K562 (cell line): ENCODE measurements around the gene TGFBR1. TPM values are rescaled to one million over a fixed set of nuclear protein-coding genes. Genes with fewer than 3 reads are reported as not detected.
A peak's percentile ranks its signal among the peaks of the same experiment; 100 is the strongest.

Experiments
- ATAC-seq: fragments of 200-7000 bp; cut with Tn5 transposase; 3 replicates; pipeline ENCODE4 v1.9.1; 2020; ENCODE audit warnings: moderate library complexity
- BruUV-seq: library from RNA; stranded (reverse); fragments of 400-500 nt; replicated peaks from 2 replicates; lab custom pipeline; 2021; lab: Mats Ljungman, UMichigan
- CTCF ChIA-PET: fragments of 300-600 bp; formaldehyde crosslinking; extraction: SDS; loops from one replicate; lab custom pipeline; 2021; ENCODE audit warnings: low intra/inter-chr PET ratio; lab: Yijun Ruan, JAX
- POLR2A ChIA-PET: fragments of 300-600, 350-650 bp; sonication (Branson Sonifier 250); formaldehyde crosslinking; extraction: SDS; loops from one replicate; lab custom pipeline; 2021; ENCODE audit warnings: antibody characterized with exemption, inconsistent platforms; lab: Yijun Ruan, JAX
- DNase-seq, 4 experiments: peaks; one replicate each; pipeline versions ENCODE4 v3.0.0 to v3.0.0-alpha.2; 2011 to 2018; ENCODE audit warnings: low spot score in 3 of 4, mixed read lengths in 3 of 4; ENCODE audit errors: extremely low read depth in 1 of 4
- FAIRE-seq: peaks from 2 replicates; lab custom pipeline; 2011; peaks lifted over from hg19 to GRCh38; lab: Jason Lieb, UNC
- H2AFZ ChIP-seq: 2 replicates; pipeline ENCODE4 v1.6.0; 2011; ENCODE audit warnings: low read depth, low read length, control low read depth, inconsistent platforms
- H3K27ac ChIP-seq: fragments of 200-600 bp; 3 replicates; pipeline ENCODE4 v1.8.0; 2011; ENCODE audit warnings: low read depth, mild to moderate bottlenecking, control low read depth, inconsistent platforms, low read length, moderate library complexity, mixed read lengths; ENCODE audit errors: extremely low read depth
- H3K27me3 ChIP-seq, 2 experiments: fragments of 300-600 bp in 1 of 2; 2 replicates in 1 of 2; 3 replicates in 1 of 2; pipeline versions ENCODE4 v1.6.0 to v1.8.0; 2011; ENCODE audit warnings: inconsistent platforms in 2 of 2, low read length in 2 of 2, mild to moderate bottlenecking in 1 of 2, mixed read lengths in 1 of 2, moderate library complexity in 1 of 2; ENCODE audit not compliant: control insufficient read depth in 2 of 2, insufficient read depth in 2 of 2
- H3K36me3 ChIP-seq: fragments of 300-600 bp; 3 replicates; pipeline ENCODE4 v1.8.0; 2011; ENCODE audit warnings: mild to moderate bottlenecking, low read length, inconsistent platforms; ENCODE audit not compliant: control insufficient read depth, insufficient read depth
- H3K4me1 ChIP-seq, 2 experiments: fragments of 200-600 bp in 1 of 2; replicated peaks in 1 of 2; 2 replicates in 1 of 2; 3 replicates in 1 of 2; pipeline versions ENCODE4 v1.5.1 to v1.8.0; 2011; ENCODE audit warnings: inconsistent platforms in 2 of 2, low read length in 2 of 2, mild to moderate bottlenecking in 1 of 2, mixed read lengths in 1 of 2, moderate library complexity in 1 of 2; ENCODE audit not compliant: control insufficient read depth in 2 of 2, insufficient read depth in 2 of 2
- H3K4me2 ChIP-seq: 2 replicates; pipeline ENCODE4 v1.6.1; 2011; ENCODE audit warnings: low read length, control low read depth, inconsistent platforms, mixed read lengths; ENCODE audit not compliant: insufficient read depth
- H3K4me3 ChIP-seq: fragments of 200-600 bp; sonication (generic), shearing (Covaris generic); 2 replicates; pipeline ENCODE4 v1.5.1; 2016; ENCODE audit warnings: control low read depth, inconsistent platforms
- H3K79me2 ChIP-seq: fragments of 200-600 bp; 3 replicates; pipeline ENCODE4 v1.8.0; 2011; ENCODE audit warnings: low read length, inconsistent platforms; ENCODE audit not compliant: control insufficient read depth, insufficient read depth
- H3K9ac ChIP-seq, 2 experiments: 2 replicates each; pipeline versions ENCODE4 v1.6.0 to v1.6.1; 2011; ENCODE audit warnings: low read depth in 2 of 2, low read length in 2 of 2, control low read depth in 1 of 2, inconsistent platforms in 1 of 2, mild to moderate bottlenecking in 1 of 2, mixed read lengths in 1 of 2; ENCODE audit not compliant: insufficient read depth in 1 of 2
- H3K9me1 ChIP-seq: one replicate; pipeline ENCODE4 v1.6.0; 2011; ENCODE audit warnings: inconsistent platforms, mild to moderate bottlenecking, low read length, moderate library complexity; ENCODE audit not compliant: control insufficient read depth, insufficient read depth
- H3K9me3 ChIP-seq: replicated peaks from 2 replicates; pipeline ENCODE4 v1.5.1; 2011; ENCODE audit warnings: low read depth, low read length, inconsistent platforms; ENCODE audit not compliant: control insufficient read depth, insufficient read depth
- H4K20me1 ChIP-seq: replicated peaks from 2 replicates; pipeline ENCODE4 v1.6.1; 2011; ENCODE audit warnings: low read length, inconsistent platforms, mixed read lengths; ENCODE audit not compliant: control insufficient read depth, insufficient read depth
- ESRRB ChIP-seq: fragments of 250-450 bp; sonication (Bioruptor Pico); IDR thresholded peaks from 2 replicates; pipeline ENCODE4 v1.5.0; 2020; ENCODE audit warnings: mild to moderate bottlenecking, moderate library complexity, borderline replicate concordance
- ETV6 ChIP-seq, 3 experiments: fragments of 150-350 bp in 1 of 3; sonication (generic) in 1 of 3; formaldehyde crosslinking in 1 of 3; IDR thresholded peaks; 2 replicates each; pipeline versions ENCODE4 v1.6.1 to v1.8.0; 2014 to 2022; ENCODE audit warnings: borderline replicate concordance in 2 of 3, low read depth in 2 of 3, antibody characterized with exemption in 1 of 3, low read length in 1 of 3, mild to moderate bottlenecking in 1 of 3, missing genetic modification reagents in 1 of 3
- KDM1A ChIP-seq, 2 experiments: fragments of 450-650 bp; IDR thresholded peaks; 2 replicates each; pipeline ENCODE4 v1.6.1; 2016; ENCODE audit warnings: mild to moderate bottlenecking in 2 of 2
- PHF8 ChIP-seq: fragments of 200-600 bp; sonication (generic); IDR thresholded peaks from 2 replicates; pipeline ENCODE4 v1.6.1; 2012; ENCODE audit warnings: mixed run types, mild to moderate bottlenecking, inconsistent platforms, low read length, moderate library complexity, borderline replicate concordance
- RBM25 ChIP-seq: fragments of 200-400 bp; formaldehyde crosslinking; IDR thresholded peaks from 2 replicates; pipeline ENCODE4 v1.6.1; 2018; ENCODE audit warnings: low read length, low read depth, moderate library complexity; ENCODE audit not compliant: severe bottlenecking
- ZNF184 ChIP-seq: sonication (generic); formaldehyde crosslinking; IDR thresholded peaks from 2 replicates; pipeline ENCODE4 v1.5.0; 2020; ENCODE audit warnings: missing genetic modification reagents
- ZNF449 ChIP-seq: fragments of 250-450 bp; sonication (Bioruptor Pico); IDR thresholded peaks from 2 replicates; pipeline ENCODE4 v1.8.0; 2022; ENCODE audit warnings: moderate library complexity, mild to moderate bottlenecking, inconsistent platforms
- WGBS: fragments of 100-300 bp; shearing (Covaris generic); methylation state at CpG from one replicate; pipeline ENCODE4 v1.1.6; 2016; ENCODE audit warnings: low coverage, mixed read lengths; ENCODE audit not compliant: insufficient coverage; ENCODE audit errors: missing lambda C conversion rate; 5-methylcytosine and 5-hydroxymethylcytosine counted together
- in situ Hi-C: fragments of 300-500 bp; cut with MboI; formaldehyde crosslinking; loops from 4 replicates; pipeline ENCODE4 v1.15.0; 2018; ENCODE audit warnings: inconsistent platforms, mixed read lengths
- intact Hi-C: fragments of 100-400 bp; cut with micrococcal nuclease; formaldehyde crosslinking; loops from 2 replicates; pipeline ENCODE4 v1.14.2; 2022
- polyA plus RNA-seq, 8 experiments: library from polyadenylated mRNA; depleted of rRNA in 4 of 8; stranded (reverse) in 5 of 8; unstranded in 3 of 8; fragments of >200 nt; fragmentation: Nextera tagmentation in 2 of 8; fragmentation: Illumina TruSeq in 1 of 8; extraction: Ambion mirVana in 2 of 8; extraction: Trizol in 1 of 8; gene quantifications; 2 replicates each; pipeline versions ENCODE4 v1.2.1 to v1.2.3, GENCODE V29; 2011 to 2014; ENCODE audit warnings: inconsistent platforms in 1 of 8, missing spikeins in 1 of 8
- total RNA-seq, 7 experiments: library from RNA; depleted of rRNA in 6 of 7; stranded (reverse); fragments of >200 nt in 6 of 7; fragmentation: Illumina TruSeq in 2 of 7; extraction: Trizol in 2 of 7; gene quantifications; 2 replicates each; pipeline versions ENCODE4 v1.2.1 to v1.2.3, GENCODE V29; 2011 to 2021; ENCODE audit warnings: low replicate concordance in 1 of 7

The TGFBR1 gene
- total and polyA plus RNA-seq, 9 of the 15 experiments (the other 6 are each of a cell fraction or from before 2014, with no cell fraction given): 15.5 to 62.4 (median 42.7) TPM

GRCh38 chr9:99185348-99185632 is 80.4 kb downstream of the TGFBR1 start:
- no peak for FAIRE-seq
- POLR2A ChIA-PET: interaction anchor here (0.6 to 1.5 kb wide), 4 partner anchors 12 to 400 kb away, joined by 3 to 7 read pairs (median 4); partner anchors contain the start of genes ALG2 and SEC61B

More at GRCh38 chr9:99185348-99185632, 80.4 kb downstream of the TGFBR1 start:
- Histone ChIP-seq H3K4me2 (peak overlapping the region; percentile 71; the same call in 1 of the 2 replicates), H3K27ac (no peak overlapping the region), H3K4me1 (peaks cover 2 to 5% of the 10 kb centered on the region in 2 experiments; a peak in 3 of 5 replicates), H3K9me1 (no peaks in the 10 kb centered on the region), H3K9ac (peak overlapping the region in 1 of 2 experiments; percentile 32; a peak in 2 of 4 replicates), H3K36me3 (no peaks in the 10 kb centered on the region), H2AFZ (peak overlapping the region; percentile 79; the same call in 1 of the 2 replicates), H3K9me3 (no peaks in the 10 kb centered on the region), H3K4me3 (no peak overlapping the region), H3K27me3 (peaks cover 22 to 42% of the 10 kb centered on the region in 2 experiments; a peak in 4 of 5 replicates), H4K20me1 (no peaks in the 10 kb centered on the region), H3K79me2 (no peaks in the 10 kb centered on the region)
- CTCF ChIA-PET: interaction anchor here (1.4 kb wide), 1 partner anchor 825 kb away, joined by 7 read pairs; no protein-coding TSS in a partner anchor
- DNase-seq: no peak
- WGBS: 3% methylated on average over 3 of the region's 5 CpGs
- no peak for ATAC-seq
- in situ Hi-C loops (loop anchor here (10.0 kb wide), 2 partner anchors 830 to 1030 kb away; no protein-coding TSS in a partner anchor), intact Hi-C loops (loop anchor here (2.0 to 10.0 kb wide), 7 partner anchors 80 to 800 kb away; no protein-coding TSS in a partner anchor)
- no peak for TF ChIP-seq ESRRB (CRISPR knock-in tag)
- TF ChIP-seq RBM25: peak; percentile 84
- TF ChIP-seq PHF8: no peak
- TF ChIP-seq ETV6 (IDR thresholded peaks at IDR 0.05; ENCODE audit: borderline replicate concordance in 1 of 2, low read depth in 2 of 2, low read length in 1 of 2): no peak
- no peak for TF ChIP-seq ETV6 (CRISPR knock-in tag; IDR thresholded peaks at IDR 0.05; ENCODE audit: borderline replicate concordance)
- TF ChIP-seq KDM1A (IDR thresholded peaks at IDR 0.05): peak in 1 of 2 experiments; percentile 15; a peak in 1 of 4 replicates
- no peak for TF ChIP-seq ZNF184 (CRISPR knock-in tag)
- no peak for TF ChIP-seq ZNF449 (CRISPR knock-in tag)
- BruUV-seq: no TSS peak
